SW 1271 (cell line): ENCODE measurements around the gene KDM2A.
A peak's percentile ranks its signal among the peaks of the same experiment; 100 is the strongest.

Experiments used
- DNase-seq, 2 experiments: peaks; one replicate each; lab custom pipeline; 2025; lab: John Stamatoyannopoulos, UW

KDM2A gene

DNA sequence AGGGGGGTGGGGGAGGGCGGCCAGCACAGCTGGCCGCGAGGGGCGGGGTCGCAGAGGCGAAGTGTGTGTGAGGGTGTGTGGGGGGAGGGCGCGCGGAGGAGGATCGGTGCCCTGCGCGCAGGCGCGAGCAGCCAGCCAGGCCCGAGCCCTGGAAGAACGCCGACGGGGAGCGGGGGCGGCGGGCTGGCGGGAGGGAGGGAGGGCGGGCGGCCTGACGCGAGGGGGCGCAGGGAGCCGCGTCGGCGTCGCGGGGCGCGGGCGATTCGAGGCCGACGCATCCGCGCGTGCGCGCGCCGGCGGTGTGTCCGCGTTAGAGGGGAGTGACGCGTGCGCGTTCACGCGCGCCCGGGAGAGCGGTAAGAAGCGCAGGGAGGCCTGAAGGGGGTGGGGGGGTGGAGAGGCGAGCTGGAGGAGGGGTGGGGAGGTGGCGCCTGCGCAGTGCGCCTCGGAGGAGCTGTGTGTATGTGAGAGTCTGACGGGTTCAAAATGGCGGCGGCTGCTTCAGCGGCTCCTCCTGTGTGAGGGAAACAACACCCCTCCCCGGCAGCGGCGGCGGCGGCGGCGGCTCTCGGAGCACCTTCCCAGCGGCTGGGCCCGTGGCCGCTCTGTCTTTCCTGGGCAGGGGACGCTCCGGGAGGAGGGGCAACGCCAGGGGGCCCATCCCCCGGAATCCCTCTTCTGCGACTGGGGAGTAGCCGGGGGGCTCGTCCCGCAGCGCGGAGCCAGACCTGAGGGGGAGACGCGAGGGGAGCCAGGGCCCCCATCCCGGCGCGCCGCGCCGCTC is at the start of gene KDM2A:
KDM2A (plus strand) TSS at position 463 of the 784 bp plus-strand sequence. CDS start 2,054 bp downstream, outside the sequence.
- peak; percentile 89 to 96 for DNase-seq

DNA sequence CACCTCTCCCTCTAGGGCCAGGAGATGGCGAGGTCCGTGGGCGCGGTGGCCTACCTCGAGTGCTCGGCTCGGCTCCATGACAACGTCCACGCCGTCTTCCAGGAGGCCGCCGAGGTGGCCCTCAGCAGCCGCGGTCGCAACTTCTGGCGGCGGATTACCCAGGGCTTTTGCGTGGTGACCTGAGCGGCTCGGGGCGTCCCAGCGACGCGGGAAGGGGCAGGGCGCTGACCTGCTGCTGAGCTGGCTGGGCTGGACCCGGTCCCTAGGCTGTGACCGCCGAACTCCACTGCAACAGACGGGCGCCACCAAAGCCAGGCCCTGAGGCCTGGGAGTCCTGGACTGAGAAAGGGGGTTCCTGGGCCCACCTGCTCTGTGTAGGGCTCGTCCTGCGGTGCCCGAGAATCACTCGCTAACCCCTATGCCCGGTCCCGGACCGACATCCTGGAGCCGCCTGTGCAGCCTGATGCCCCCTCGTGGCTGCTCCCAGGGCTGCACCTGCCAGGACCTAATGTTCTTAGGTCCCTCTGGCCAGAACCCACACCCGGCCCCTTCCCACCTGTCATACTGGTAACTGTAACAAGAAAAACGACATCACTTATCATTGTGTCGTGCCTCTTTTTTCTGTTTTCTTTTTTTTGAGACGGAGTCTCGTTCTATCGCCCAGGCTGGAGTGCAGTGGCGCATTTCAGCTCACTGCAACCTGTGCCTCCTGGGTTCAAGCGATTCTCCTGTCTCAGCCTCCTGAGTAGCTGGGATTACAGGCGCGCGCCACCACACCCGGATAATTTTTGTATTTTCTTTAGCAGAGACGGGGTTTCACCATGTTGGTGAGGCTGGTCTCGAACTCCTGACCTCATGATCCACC is 47.4 kb upstream of the KDM2A start:
- no peak for DNase-seq

DNA sequence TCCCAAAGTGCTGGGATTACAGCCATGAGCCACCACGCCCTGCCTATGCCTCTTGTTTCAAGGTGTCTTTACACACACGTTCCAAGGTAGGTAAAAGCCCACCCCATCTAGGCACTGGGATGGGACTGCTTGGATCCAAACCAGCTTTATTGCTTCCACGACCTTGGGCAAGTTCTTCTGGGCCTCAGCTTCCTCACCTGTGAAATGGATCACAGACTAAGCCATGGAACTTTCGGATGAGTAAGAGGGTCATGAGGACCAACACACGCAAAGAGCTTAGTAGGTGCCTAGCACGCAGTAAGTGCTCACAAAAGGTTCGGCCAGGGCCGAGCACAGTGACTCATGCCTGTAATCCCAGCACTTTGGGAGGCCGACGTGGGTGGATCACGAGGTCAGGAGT is 46.8 kb upstream of the KDM2A start:
- DNase-seq, result no peak

DNA sequence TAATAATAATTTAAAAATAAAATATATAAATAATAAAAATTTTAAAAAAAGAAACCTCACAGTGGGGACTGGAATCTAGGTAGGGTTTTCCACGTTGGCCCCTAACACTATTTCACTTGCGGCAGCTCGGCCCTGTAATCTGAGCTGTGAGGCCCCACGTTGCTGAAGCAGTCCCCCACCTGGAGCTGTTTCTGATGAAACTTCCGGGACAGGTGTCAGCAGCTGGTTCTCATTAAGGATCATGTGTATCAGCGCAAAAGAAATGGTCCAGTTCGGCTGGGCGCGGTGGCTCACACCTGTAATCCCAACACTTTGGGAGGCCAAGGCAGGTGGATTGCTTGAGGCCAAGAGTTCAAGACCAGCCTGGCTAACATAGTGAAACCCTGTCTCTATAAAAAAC is 45.2 kb upstream of the KDM2A start:
- DNase-seq, result no peak

DNA sequence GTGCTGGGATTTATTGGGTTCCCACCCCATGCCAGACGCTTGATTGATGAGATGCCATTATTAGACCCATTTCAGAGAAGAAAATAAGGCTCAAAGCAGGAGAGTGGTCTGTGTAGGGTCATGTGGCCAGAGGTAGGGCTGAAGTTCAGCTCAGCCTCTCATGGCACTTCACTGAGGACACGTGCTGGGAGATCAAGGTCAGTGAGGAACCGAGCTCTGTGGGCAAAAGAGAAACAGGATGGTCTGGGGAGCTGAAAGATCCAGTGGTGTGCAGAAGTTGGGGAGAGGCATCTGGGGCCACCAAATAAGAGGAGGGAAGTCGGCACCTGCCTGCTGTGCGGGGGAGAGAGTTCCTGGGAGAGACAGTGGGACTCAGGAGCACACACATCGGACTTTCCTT is 42.9 kb upstream of the KDM2A start:
- DNase-seq, result no peak

DNA sequence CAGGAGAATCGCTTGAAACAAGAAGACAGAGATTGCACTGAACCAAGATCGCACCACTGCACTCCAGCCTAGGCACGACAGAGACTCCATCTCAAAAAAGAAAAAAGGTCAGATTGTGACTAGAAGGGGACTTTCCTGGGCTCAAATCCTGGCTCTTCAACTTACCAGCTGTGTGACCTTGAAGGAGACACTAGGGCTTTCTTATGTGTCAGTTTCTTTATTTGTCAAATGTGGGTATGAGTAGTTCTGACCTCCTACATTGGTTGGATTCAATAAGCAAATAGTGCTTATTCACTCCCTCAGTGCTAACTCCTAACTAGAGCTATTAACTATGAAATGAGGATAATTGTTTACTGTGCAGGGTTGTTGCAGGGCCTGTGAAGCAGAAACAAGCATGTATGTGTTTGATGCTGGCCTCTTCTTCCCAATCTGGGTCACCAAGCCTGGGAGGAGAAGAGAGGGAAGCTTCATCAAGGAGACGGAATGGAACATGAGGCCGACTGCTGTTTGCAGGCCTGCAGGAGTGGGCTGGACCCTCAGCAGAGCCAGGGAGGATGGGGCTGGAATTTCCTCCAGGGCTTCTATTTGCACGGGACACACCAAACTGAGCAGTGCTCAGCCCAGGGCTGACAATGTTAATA is 39.9 kb upstream of the KDM2A start:
- no peak for DNase-seq

DNA sequence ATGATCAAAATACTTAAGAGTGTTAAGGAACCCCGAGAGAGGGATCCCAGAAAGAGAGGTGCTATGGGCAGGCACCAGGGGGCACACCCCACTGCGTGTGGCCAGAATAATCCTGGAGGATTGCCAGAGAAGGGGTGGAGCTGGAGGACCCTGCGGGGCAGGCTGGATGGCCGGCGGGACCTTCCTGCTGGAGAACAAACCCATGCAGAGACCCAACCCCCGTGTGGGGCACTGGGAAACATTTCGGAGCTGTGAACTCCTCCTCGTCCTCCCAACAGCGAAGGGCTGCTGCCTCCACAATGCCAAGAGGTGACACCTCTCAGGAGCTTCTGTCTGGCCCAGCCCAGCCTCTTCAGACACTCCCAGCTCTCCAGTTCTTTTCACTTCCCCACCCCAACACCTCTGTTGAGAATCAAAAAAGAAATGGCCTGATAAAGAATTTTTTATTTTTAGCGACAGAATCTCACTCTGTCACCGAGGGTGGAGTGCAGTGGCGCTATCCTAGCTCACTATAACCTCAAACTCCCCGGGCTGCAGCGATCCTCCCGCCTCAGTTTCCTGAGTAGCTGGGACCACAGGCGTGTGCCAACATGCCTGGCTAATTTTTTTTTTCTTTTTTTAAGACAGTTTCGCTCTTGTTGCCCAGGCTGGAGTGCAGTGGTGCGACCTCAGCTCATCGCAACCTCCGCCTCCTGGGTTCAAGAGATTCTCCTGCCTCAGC is 36.8 kb upstream of the KDM2A start:
- no peak for DNase-seq

DNA sequence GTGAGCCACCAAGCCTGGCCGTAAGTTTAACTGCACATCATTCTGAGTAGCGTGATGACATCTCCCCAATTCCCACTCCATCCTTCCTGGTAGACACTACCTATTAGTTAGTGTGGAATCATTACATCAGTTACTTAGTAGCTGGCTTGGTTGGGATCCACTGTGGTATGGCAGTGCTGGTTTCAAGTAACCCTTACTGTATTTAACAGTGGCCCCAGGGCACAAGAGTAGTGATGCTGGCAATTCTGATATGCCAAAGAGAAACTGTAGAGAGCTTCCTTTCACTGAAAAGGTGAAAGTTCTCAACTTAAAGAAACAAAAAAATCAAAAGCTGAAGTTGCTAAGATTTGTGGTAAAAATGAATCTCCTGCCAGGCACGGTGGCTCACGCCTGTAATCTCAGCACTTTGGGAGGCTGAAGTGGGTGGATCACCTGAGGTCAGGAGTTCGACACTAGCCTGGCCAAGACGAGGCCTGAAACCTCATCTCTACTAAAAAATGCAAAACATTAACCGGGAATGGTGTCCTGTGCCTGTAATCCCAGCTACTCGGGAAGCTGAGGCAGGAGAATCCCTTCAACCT is 35.2 kb upstream of the KDM2A start:
- no peak for DNase-seq

DNA sequence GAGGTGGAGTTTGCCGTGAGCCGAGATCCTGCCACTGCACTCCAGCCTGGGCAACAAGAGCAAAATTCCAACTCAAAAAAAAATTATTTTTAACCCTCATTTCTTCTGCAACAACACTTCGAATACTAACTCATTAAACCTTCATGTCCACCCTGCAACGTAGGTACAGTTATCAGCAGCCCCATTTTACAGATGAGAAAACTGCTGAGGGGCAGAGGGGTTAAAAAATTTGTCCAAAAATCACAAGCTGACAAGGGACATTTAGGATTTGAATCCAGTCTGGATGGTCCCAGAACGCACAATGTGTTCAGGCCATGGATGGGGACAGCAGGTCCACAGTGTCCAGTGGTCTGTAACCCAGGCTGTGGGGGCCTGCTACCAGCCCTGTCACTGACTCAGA is 33.4 kb upstream of the KDM2A start:
- DNase-seq, result no peak

DNA sequence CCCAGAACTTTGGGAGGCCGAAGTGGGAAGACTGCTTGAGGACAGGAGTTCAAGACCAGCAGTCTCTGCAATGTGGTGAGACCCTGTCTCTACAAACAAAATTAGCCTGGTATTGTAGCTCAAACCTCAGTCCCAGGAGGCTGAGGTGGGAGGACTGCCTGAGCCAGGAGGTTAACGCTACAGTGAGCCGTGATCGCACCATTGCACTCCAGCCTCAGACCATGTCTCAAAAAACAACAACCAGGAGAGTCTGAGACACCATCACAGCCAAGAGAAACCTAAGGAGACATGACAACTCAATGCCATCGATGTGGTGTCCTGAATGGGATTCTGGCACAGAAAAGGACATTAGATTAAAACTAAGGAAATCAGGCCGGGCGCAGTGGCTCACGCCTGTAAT is 28.3 kb upstream of the KDM2A start:
- no peak for DNase-seq

DNA sequence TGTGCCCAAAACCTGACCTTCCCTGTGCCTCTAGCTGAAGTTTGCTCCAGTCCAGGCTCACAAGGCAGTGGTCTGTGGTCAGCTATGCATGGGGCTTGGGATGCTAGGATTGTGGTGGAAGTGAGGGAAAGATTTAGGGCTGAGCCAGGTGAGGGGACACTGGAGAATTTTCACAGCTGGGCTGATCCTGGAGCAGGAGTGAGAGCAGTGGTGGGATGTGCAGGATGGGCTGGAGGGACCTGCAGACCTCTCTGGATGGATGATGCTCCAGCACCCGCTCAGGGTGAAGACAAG is 23.9 kb upstream of the KDM2A start:
- DNase-seq, result no peak

DNA sequence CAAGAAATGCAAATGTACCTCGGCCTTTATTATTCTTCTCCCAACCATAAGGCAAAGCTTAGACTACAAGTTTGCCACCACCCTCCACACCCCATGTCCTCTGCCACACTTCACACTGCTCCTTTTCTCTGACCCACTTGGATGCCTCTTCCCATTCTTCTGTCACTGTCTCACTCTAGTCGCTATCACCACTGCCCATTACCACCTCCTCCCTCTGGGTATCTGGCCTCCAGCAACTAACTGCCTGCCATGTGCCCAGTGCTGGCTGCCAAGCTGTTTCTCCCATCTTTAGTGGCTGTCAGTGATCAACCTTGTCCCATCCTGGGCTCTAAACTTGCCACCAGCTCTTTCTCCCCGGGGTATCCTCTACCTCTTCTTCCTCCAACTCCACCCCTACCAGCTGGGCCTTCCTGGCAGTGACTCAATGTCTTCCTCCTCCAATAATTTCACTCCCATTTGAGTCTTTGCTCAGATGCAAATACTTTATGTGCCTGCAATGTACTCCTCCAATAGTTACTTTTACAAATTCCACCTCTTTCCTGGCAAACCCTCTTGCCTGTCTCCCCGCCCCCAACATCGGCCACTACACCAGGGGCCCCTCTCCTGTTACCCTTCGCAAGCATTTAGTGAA is 20.1 kb upstream of the KDM2A start:
- no peak for DNase-seq

DNA sequence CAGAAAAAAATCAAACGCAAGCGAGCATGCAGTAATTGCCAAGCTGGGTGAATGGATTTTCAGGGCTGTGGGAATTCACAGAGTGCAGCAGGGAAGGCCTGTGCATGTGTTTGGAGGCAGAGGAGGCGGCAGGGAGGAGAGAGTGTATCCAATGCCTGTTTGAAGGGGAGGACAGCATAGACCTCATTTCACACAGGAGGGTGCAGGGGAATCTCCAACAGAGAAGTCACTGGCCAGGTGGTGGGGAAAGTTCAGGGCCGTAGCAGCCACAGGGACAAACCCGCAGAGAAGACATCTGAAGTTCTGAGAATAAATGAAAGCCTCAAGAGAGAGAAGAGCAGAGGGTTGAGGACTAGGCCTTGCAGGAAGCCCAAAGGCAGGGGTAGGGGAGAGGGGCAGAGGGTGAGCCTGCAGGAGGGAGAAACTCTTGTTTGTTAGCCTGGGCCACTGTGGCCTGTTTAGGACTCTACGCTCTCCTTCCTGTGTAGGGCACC is 19.2 kb upstream of the KDM2A start:
- DNase-seq, result no peak

DNA sequence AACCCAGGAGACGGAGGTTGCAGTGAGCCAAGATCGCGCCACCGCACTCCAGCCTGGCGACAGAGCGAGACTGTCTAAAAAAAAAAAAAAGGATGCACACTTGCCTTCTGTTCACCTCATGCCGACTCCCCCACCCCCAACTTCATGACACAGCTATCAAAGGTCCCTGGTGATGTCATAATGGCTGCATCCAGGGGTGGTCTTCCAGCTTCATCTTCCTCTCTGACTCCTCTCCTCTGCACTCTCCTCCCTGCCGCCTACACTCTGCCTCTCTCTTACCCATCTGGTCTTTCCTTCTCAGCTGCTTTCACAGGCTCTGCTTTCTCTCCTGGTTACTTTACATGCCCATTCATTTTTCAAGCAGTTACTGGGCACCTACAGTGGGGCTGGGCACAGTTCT is 16.4 kb upstream of the KDM2A start:
- DNase-seq, result no peak

DNA sequence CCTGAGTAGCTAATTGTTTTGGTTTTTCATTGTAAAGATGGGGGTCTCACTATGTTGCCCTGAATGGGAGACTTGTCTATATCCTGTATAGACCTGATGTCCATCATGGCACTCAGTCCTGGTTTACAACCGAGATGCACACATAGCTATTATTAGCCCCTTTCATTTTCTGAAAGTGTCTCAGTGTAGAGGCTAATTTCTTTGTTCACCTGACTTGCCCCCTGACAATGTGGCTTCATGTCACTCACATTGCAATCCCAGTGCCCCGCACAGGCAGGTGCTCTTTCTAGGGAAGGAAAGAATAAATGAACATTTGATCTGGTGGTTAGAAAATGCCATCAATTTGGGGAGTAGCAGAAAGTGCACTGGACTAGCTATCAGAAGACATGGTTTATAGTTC is 13.1 kb upstream of the KDM2A start:
- no peak for DNase-seq

DNA sequence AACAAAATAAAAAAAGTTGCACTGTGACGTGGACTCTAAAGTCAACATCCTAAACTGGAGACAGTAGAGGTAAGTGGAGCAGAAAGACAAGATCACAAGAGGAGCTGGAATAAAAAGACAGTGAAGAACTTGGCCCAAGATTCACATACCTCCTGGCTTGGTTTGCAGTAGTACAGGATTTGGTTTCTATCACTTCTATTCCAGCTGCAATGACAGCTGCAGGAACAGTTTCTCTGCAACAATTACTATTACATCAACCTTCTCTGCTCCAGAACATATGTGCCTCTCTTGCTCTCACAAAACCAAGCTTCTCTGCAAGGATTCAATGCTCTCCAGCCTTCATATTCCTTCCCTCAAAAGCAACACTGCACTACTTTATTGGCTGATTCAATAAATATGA is 7.8 kb upstream of the KDM2A start:
- DNase-seq, result no peak

DNA sequence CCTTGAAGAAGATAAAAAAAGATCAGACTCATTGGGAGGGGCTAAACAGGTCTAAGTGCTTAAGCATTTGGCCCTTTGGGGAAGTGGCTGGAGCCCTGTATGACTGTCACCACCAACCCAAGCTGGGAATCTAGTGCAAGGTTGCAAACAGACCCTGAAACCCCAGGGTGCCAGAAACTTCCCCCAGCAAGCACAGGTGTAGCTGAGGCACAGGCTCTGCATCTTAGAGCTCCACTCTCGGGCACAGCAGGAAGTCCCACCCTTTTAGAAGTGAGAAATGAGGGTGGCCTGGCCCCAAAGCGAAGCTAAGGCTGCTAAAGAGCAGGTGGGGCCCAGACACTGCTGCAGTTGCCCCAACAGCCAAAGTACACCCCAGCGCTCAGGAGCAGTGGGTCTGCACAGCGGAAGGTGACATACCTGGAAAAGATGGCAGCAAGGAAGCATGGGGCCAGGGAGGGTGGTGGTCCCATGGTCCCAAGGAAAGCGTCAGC is 5.8 kb upstream of the KDM2A start:
- no peak for DNase-seq

DNA sequence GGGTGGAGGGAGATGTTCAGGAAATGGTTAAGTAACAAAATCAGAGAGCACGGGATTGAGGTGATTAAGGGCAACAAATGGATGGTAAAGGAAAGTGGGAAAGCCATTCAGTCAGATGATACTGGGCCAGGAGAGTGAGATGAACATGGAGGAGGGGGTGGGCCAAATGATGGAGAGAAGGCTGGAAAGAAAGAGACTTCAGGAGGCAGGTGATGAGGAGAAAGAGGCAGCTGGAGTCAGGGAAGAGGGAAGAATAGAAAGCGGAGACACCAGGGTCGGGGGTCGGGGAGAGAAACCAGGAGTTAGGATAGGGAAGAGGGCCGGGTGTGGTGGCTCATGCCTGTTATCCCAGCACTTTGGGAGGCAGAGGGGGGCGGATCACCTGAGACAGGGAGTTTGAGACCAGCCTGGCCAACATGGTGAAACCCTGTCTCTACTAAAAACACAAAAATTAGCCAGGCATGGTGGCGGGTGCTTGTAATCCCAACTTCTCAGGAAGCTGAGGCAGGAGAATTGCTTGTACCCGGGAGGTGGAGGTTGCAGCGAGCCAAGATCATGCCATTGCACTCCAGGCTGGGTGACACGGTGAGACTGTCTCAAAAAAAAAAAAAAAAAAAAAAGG is 4.7 kb upstream of the KDM2A start:
- DNase-seq, result no peak

DNA sequence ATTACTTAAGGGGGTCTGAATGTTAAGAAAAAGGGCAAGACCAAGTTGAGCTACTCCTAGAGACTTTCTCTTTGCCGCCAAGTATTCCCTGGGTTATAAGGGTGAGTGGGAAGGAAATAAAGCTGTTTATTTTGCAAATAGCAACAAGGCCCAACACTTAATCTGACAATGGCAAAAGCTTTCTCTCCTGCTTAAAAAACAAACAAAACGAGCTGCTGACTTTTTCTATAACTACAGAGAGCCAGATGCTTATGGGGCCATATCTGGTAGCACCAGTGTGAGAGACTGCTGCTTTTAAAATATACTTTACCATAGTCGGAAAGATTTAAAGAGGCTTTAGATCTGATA is 2.3 kb upstream of the KDM2A start:
- no peak for DNase-seq

DNA sequence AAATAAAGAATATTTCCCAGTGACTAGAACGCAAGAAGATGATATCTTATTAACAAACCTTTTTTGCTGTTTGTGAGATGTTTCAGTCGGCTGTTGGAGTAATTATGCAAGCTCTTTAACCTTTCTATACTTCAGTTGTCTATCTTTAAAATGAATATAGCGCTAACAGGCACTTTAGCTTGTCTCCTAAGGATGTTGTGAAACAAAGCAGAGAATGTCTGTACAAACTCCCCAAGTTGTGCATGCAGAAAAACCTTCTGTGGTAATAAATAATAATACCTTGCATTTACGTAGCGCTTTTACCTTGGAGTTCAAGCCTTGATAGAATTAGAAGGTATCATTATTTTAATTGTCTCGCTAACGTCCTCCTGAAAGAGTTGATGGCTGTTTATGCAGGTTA is 1.9 kb upstream of the KDM2A start:
- DNase-seq, result no peak

DNA sequence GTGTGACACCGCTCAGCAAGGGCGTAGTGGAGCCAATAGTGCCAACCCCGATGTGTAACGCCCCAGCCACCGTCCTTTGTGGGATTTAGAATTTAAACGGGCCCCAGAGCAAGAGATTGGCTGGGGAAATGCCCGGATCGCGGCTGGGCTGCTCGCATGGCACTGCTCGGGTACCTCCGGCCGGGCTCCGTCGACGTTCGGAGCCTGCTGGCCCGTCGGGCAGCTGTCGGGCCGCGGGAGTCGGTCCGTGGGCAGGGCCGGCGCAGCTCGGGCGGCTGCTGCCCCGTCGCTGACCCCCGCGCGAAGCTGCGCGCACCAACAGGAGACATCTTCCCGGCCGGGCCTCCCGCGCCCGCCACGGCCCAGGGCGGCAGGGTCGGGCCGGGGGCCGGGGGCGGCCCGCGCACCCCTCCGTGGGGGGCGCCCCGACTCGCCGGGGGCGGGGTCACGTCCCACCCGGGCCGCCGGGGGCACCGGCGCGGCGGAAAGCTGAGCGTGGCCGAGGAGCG is 1.3 kb upstream of the KDM2A start:
- no peak for DNase-seq
